HepG2 (cell line): ENCODE data around the gene ZNF384. TPM values are rescaled to one million over a fixed set of nuclear protein-coding genes. Genes with fewer than 3 reads are reported as not detected.

Experiments used
- ATF7 ChIP-seq, 2 experiments: fragments of 450-650 bp in 1 of 2; sonication (generic) in 1 of 2; formaldehyde crosslinking in 1 of 2; IDR thresholded peaks; 2 replicates each; pipeline versions ENCODE4 v1.4.0 to v1.6.1; 2016 to 2020; ENCODE audit warnings: antibody characterized with exemption in 1 of 2, mild to moderate bottlenecking in 1 of 2, missing genetic modification reagents in 1 of 2
- BRCA1 ChIP-seq: sonication (generic); formaldehyde crosslinking; IDR thresholded peaks from 2 replicates; pipeline ENCODE4 v1.4.0; 2020; ENCODE audit warnings: missing genetic modification reagents
- CBFB ChIP-seq: sonication (generic); formaldehyde crosslinking; IDR thresholded peaks from 2 replicates; pipeline ENCODE4 v1.4.0; 2020; ENCODE audit warnings: missing genetic modification reagents
- ELF1 ChIP-seq: sonication (generic); formaldehyde crosslinking; IDR thresholded peaks from 2 replicates; pipeline ENCODE4 v1.4.0; 2020; ENCODE audit warnings: missing genetic modification reagents
- KAT7 ChIP-seq: IDR thresholded peaks from 2 replicates; pipeline ENCODE4 v1.6.1; 2018; ENCODE audit warnings: borderline replicate concordance, missing compliant biosample characterization
- KAT8 ChIP-seq: IDR thresholded peaks from 2 replicates; pipeline ENCODE4 v1.6.1; 2016; ENCODE audit warnings: missing genetic modification reagents, missing compliant biosample characterization
- NR2F2 ChIP-seq: IDR thresholded peaks from 2 replicates; pipeline ENCODE4 v1.6.1; 2012; ENCODE audit warnings: low read depth, inconsistent platforms, borderline replicate concordance
- SIN3A ChIP-seq: IDR thresholded peaks from 2 replicates; pipeline ENCODE4 v1.6.1; 2011; ENCODE audit warnings: low read depth, mild to moderate bottlenecking, control low read depth, low read length, borderline replicate concordance
- SMARCE1 ChIP-seq: fragments of 450-650 bp; IDR thresholded peaks from 2 replicates; pipeline ENCODE4 v1.6.1; 2017; ENCODE audit warnings: borderline replicate concordance
- SMYD3 ChIP-seq: sonication (generic); formaldehyde crosslinking; IDR thresholded peaks from 2 replicates; pipeline ENCODE4 v1.8.1; 2023; ENCODE audit warnings: mild to moderate bottlenecking, missing genetic modification reagents
- ZFP37 ChIP-seq: sonication (generic); formaldehyde crosslinking; IDR thresholded peaks from 2 replicates; pipeline ENCODE4 v1.4.0; 2020; ENCODE audit warnings: missing genetic modification reagents, borderline replicate concordance
- ZNF160 ChIP-seq: sonication (generic); formaldehyde crosslinking; IDR thresholded peaks from 2 replicates; pipeline ENCODE4 v1.8.0; 2022; ENCODE audit warnings: mild to moderate bottlenecking, inconsistent platforms, missing genetic modification reagents
- ZNF652 ChIP-seq: IDR thresholded peaks from 2 replicates; pipeline ENCODE4 v1.6.1; 2016; ENCODE audit warnings: low read depth, borderline replicate concordance
- polyA plus RNA-seq, 8 experiments: library from polyadenylated mRNA; depleted of rRNA in 3 of 8; stranded (reverse) in 7 of 8; unstranded in 1 of 8; fragments of >200 nt; fragmentation: Illumina TruSeq in 4 of 8; extraction: Trizol in 4 of 8; gene quantifications; 2 replicates each; pipeline versions ENCODE4 v1.2.1 to v1.2.3, GENCODE V29; 2011 to 2016; ENCODE audit warnings: low read depth in 4 of 8, missing spikeins in 1 of 8, mixed read lengths in 1 of 8; ENCODE audit not compliant: insufficient read depth in 1 of 8
- total RNA-seq, 5 experiments: library from RNA; depleted of rRNA; stranded (reverse); fragments of >200 nt; fragmentation: Illumina TruSeq; extraction: Trizol; gene quantifications; 2 replicates each; pipeline ENCODE4 v1.2.3, GENCODE V29; 2016; ENCODE audit warnings: low read depth in 1 of 5
- TF ChIP-seq, protein P1 (sequence below): sonication (generic); formaldehyde crosslinking; IDR thresholded peaks from 2 replicates; pipeline ENCODE4 v1.4.0; 2020; ENCODE audit warnings: mild to moderate bottlenecking, missing genetic modification reagents
- TF ChIP-seq, protein P2 (sequence below): sonication (generic); formaldehyde crosslinking; IDR thresholded peaks from 2 replicates; pipeline ENCODE4 v1.9.0; 2021; ENCODE audit warnings: missing genetic modification reagents, borderline replicate concordance
- TF ChIP-seq, protein P3 (sequence below): IDR thresholded peaks from 2 replicates; pipeline ENCODE4 v1.6.1; 2016; ENCODE audit warnings: low read depth, control low read depth
- TF ChIP-seq, protein P4 (sequence below): sonication (generic); formaldehyde crosslinking; IDR thresholded peaks from 2 replicates; pipeline ENCODE4 v1.5.1; 2020; ENCODE audit warnings: mild to moderate bottlenecking, moderate library complexity, missing genetic modification reagents
- TF ChIP-seq, protein P5 (sequence below): sonication (generic); formaldehyde crosslinking; IDR thresholded peaks from 2 replicates; pipeline ENCODE4 v1.8.1; 2022; ENCODE audit warnings: low read depth, mild to moderate bottlenecking, missing genetic modification reagents
- TF ChIP-seq, protein P6 (sequence below): sonication (generic); formaldehyde crosslinking; IDR thresholded peaks from 2 replicates; pipeline ENCODE4 v1.4.0; 2020; ENCODE audit warnings: mild to moderate bottlenecking, missing genetic modification reagents

ZNF384 gene
- total and polyA plus RNA-seq, 2 of the 13 experiments (the other 11 are each of a cell fraction or from before 2014, with no cell fraction given), result 23.6 to 55.3 TPM

DNA sequence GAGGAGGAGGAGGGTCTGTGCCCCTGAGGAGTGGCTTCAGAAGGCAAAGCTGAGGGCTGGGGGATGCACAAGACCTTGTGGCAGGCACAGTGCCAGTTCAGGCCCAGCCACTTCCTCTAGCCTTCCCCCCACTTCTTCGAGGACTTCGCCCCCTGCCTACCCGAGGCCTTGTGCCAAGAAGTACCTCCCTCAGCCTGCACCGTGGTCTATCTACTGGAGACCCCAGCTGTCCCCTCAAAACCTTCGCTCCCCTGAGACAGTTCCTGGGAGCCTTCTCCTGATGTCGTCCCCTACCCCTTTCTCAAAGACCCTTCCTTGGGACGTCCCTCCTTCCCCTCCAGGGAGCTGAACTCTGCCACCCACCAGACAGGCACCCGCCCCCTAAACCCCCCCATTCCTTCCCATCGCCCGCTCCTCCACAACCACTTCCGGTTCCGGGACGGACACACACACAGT lies 604 bp downstream of the ZNF384 start (continued):
- TF ChIP-seq, protein P1, sequence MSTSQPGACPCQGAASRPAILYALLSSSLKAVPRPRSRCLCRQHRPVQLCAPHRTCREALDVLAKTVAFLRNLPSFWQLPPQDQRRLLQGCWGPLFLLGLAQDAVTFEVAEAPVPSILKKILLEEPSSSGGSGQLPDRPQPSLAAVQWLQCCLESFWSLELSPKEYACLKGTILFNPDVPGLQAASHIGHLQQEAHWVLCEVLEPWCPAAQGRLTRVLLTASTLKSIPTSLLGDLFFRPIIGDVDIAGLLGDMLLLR (CRISPR knock-in tag), result 0 out of 2 replicates have a peak, but pooled peaks have one; percentile 27
- TF ChIP-seq ZNF652, result no peak
- TF ChIP-seq KAT8 (CRISPR knock-in tag), result no peak
- TF ChIP-seq, protein P2, sequence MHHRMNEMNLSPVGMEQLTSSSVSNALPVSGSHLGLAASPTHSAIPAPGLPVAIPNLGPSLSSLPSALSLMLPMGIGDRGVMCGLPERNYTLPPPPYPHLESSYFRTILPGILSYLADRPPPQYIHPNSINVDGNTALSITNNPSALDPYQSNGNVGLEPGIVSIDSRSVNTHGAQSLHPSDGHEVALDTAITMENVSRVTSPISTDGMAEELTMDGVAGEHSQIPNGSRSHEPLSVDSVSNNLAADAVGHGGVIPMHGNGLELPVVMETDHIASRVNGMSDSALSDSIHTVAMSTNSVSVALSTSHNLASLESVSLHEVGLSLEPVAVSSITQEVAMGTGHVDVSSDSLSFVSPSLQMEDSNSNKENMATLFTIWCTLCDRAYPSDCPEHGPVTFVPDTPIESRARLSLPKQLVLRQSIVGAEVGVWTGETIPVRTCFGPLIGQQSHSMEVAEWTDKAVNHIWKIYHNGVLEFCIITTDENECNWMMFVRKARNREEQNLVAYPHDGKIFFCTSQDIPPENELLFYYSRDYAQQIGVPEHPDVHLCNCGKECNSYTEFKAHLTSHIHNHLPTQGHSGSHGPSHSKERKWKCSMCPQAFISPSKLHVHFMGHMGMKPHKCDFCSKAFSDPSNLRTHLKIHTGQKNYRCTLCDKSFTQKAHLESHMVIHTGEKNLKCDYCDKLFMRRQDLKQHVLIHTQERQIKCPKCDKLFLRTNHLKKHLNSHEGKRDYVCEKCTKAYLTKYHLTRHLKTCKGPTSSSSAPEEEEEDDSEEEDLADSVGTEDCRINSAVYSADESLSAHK (CRISPR knock-in tag), result no peak
- TF ChIP-seq, protein P3, sequence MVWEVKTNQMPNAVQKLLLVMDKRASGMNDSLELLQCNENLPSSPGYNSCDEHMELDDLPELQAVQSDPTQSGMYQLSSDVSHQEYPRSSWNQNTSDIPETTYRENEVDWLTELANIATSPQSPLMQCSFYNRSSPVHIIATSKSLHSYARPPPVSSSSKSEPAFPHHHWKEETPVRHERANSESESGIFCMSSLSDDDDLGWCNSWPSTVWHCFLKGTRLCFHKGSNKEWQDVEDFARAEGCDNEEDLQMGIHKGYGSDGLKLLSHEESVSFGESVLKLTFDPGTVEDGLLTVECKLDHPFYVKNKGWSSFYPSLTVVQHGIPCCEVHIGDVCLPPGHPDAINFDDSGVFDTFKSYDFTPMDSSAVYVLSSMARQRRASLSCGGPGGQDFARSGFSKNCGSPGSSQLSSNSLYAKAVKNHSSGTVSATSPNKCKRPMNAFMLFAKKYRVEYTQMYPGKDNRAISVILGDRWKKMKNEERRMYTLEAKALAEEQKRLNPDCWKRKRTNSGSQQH, result peak; percentile 39; the same call in 1 of the 2 replicates
- no peak for TF ChIP-seq SMYD3 (CRISPR knock-in tag)
- TF ChIP-seq ZNF160 (CRISPR knock-in tag), result no peak
- TF ChIP-seq, protein P4, sequence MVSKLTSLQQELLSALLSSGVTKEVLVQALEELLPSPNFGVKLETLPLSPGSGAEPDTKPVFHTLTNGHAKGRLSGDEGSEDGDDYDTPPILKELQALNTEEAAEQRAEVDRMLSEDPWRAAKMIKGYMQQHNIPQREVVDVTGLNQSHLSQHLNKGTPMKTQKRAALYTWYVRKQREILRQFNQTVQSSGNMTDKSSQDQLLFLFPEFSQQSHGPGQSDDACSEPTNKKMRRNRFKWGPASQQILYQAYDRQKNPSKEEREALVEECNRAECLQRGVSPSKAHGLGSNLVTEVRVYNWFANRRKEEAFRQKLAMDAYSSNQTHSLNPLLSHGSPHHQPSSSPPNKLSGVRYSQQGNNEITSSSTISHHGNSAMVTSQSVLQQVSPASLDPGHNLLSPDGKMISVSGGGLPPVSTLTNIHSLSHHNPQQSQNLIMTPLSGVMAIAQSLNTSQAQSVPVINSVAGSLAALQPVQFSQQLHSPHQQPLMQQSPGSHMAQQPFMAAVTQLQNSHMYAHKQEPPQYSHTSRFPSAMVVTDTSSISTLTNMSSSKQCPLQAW (CRISPR knock-in tag), result peak; percentile 53; the same call in 1 of the 2 replicates
- no peak for TF ChIP-seq ZFP37 (CRISPR knock-in tag)
- no peak for TF ChIP-seq CBFB (CRISPR knock-in tag)
- TF ChIP-seq, protein P5, sequence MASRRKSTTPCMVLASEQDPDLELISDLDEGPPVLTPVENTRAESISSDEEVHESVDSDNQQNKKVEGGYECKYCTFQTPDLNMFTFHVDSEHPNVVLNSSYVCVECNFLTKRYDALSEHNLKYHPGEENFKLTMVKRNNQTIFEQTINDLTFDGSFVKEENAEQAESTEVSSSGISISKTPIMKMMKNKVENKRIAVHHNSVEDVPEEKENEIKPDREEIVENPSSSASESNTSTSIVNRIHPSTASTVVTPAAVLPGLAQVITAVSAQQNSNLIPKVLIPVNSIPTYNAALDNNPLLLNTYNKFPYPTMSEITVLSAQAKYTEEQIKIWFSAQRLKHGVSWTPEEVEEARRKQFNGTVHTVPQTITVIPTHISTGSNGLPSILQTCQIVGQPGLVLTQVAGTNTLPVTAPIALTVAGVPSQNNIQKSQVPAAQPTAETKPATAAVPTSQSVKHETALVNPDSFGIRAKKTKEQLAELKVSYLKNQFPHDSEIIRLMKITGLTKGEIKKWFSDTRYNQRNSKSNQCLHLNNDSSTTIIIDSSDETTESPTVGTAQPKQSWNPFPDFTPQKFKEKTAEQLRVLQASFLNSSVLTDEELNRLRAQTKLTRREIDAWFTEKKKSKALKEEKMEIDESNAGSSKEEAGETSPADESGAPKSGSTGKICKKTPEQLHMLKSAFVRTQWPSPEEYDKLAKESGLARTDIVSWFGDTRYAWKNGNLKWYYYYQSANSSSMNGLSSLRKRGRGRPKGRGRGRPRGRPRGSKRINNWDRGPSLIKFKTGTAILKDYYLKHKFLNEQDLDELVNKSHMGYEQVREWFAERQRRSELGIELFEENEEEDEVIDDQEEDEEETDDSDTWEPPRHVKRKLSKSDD (CRISPR knock-in tag), result no peak
- TF ChIP-seq ELF1 (CRISPR knock-in tag), result peak; percentile 59; the same call in 1 of the 2 replicates
- peak; percentile 38; the same call in 1 of the 2 replicates for TF ChIP-seq SIN3A
- no peak for TF ChIP-seq NR2F2
- no peak for TF ChIP-seq BRCA1
- TF ChIP-seq ATF7 (IDR thresholded peaks at IDR 0.05), result no peak
- TF ChIP-seq ATF7 (CRISPR knock-in tag; IDR thresholded peaks at IDR 0.05), result no peak
- TF ChIP-seq, protein P6, sequence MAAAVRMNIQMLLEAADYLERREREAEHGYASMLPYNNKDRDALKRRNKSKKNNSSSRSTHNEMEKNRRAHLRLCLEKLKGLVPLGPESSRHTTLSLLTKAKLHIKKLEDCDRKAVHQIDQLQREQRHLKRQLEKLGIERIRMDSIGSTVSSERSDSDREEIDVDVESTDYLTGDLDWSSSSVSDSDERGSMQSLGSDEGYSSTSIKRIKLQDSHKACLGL, result 0 out of 2 replicates have a peak, but pooled peaks have one; percentile 3
- no peak for TF ChIP-seq SMARCE1
- TF ChIP-seq KAT7 (CRISPR knock-in tag), result no peak
